H9 (cell line): ENCODE results near the gene UVRAG. TPM values are rescaled to one million over a fixed set of nuclear protein-coding genes. Genes with fewer than 3 reads are reported as not detected.
A peak's percentile ranks its signal among the peaks of the same experiment; 100 is the strongest.

ENCODE experiments used
- DNase-seq: peaks from one replicate; pipeline ENCODE4 v3.0.0-alpha.2; 2017
- H2AFZ ChIP-seq: one replicate; pipeline ENCODE4 v1.6.1; 2013; ENCODE audit warnings: mild to moderate bottlenecking, low read length, control low read depth, moderate library complexity
- H2AK5ac ChIP-seq: 2 replicates; pipeline ENCODE4 v1.6.1; 2013; ENCODE audit warnings: low read length, control low read depth, mixed read lengths; ENCODE audit not compliant: insufficient read length
- H2BK120ac ChIP-seq: one replicate; pipeline ENCODE4 v1.6.1; 2013; ENCODE audit warnings: low read depth, mild to moderate bottlenecking, low read length, control low read depth, inconsistent platforms; ENCODE audit not compliant: poor library complexity, severe bottlenecking
- H2BK12ac ChIP-seq: 2 replicates; pipeline ENCODE4 v1.6.1; 2013; ENCODE audit warnings: low read length, control low read depth, mixed read lengths, low read depth; ENCODE audit not compliant: insufficient read length
- H2BK15ac ChIP-seq: 2 replicates; pipeline ENCODE4 v1.6.1; 2013; ENCODE audit warnings: low read depth, low read length, control low read depth
- H2BK20ac ChIP-seq: one replicate; pipeline ENCODE4 v1.6.1; 2013; ENCODE audit warnings: low read depth, mild to moderate bottlenecking, low read length, control low read depth, inconsistent platforms; ENCODE audit not compliant: poor library complexity, severe bottlenecking
- H2BK5ac ChIP-seq: 2 replicates; pipeline ENCODE4 v1.6.1; 2013; ENCODE audit warnings: low read length, control low read depth, mixed read lengths; ENCODE audit not compliant: insufficient read length
- H3K14ac ChIP-seq: 2 replicates; pipeline ENCODE4 v1.6.1; 2013; ENCODE audit warnings: low read length, control low read depth; ENCODE audit not compliant: insufficient read depth
- H3K18ac ChIP-seq: 2 replicates; pipeline ENCODE4 v1.6.1; 2013; ENCODE audit warnings: low read depth, mild to moderate bottlenecking, mixed read lengths, low read length, control low read depth; ENCODE audit not compliant: insufficient read length
- H3K23ac ChIP-seq: 2 replicates; pipeline ENCODE4 v1.6.1; 2013; ENCODE audit warnings: low read length, control low read depth, mixed read lengths, low read depth; ENCODE audit not compliant: insufficient read length
- H3K23me2 ChIP-seq: 2 replicates; pipeline ENCODE4 v1.6.1; 2013; ENCODE audit warnings: low read depth, mild to moderate bottlenecking, mixed read lengths, low read length, control low read depth; ENCODE audit not compliant: insufficient read length, poor library complexity, severe bottlenecking
- H3K27ac ChIP-seq: 2 replicates; pipeline ENCODE4 v1.5.1; 2013; ENCODE audit warnings: low read length, control low read depth, mixed read lengths, low read depth; ENCODE audit not compliant: insufficient read length
- H3K27me3 ChIP-seq: 2 replicates; pipeline ENCODE4 v1.6.1; 2013; ENCODE audit warnings: low read length, control low read depth, inconsistent platforms; ENCODE audit not compliant: insufficient read depth
- H3K4ac ChIP-seq: 2 replicates; pipeline ENCODE4 v1.6.1; 2013; ENCODE audit warnings: low read depth, mild to moderate bottlenecking, control low read depth, inconsistent platforms, low read length, moderate library complexity
- H3K4me1 ChIP-seq: 2 replicates; pipeline ENCODE4 v1.6.1; 2013; ENCODE audit warnings: low read length, control low read depth, inconsistent platforms; ENCODE audit not compliant: insufficient read depth
- H3K4me2 ChIP-seq: 2 replicates; pipeline ENCODE4 v1.6.1; 2013; ENCODE audit warnings: low read length, control low read depth, mixed read lengths; ENCODE audit not compliant: insufficient read length, insufficient read depth
- H3K56ac ChIP-seq: 2 replicates; pipeline ENCODE4 v1.6.1; 2013; ENCODE audit warnings: low read depth, mild to moderate bottlenecking, mixed read lengths, low read length, control low read depth; ENCODE audit not compliant: insufficient read length
- H3K79me1 ChIP-seq: 2 replicates; pipeline ENCODE4 v1.6.1; 2013; ENCODE audit warnings: low read depth, mild to moderate bottlenecking, moderate library complexity, low read length, control low read depth, inconsistent platforms; ENCODE audit not compliant: insufficient read depth, poor library complexity, severe bottlenecking
- H3K79me2 ChIP-seq: 2 replicates; pipeline ENCODE4 v1.6.1; 2013; ENCODE audit warnings: low read length, control low read depth, inconsistent platforms; ENCODE audit not compliant: insufficient read depth
- H3K9ac ChIP-seq: 2 replicates; pipeline ENCODE4 v1.6.1; 2013; ENCODE audit warnings: low read length, control low read depth, mixed read lengths; ENCODE audit not compliant: insufficient read length; ENCODE audit errors: extremely low read depth
- H3K9me3 ChIP-seq: one replicate; pipeline ENCODE4 v1.6.1; 2013; ENCODE audit warnings: low read depth, low read length, inconsistent platforms; ENCODE audit not compliant: control insufficient read depth
- H3T11ph ChIP-seq: one replicate; pipeline ENCODE4 v1.6.1; 2013; ENCODE audit warnings: mild to moderate bottlenecking, low read length, control low read depth, inconsistent platforms
- H4K20me1 ChIP-seq: one replicate; pipeline ENCODE4 v1.6.1; 2013; ENCODE audit not compliant: control insufficient read depth, insufficient read length, insufficient read depth
- H4K5ac ChIP-seq: 2 replicates; pipeline ENCODE4 v1.6.1; 2013; ENCODE audit warnings: low read depth, mild to moderate bottlenecking, mixed read lengths, low read length, control low read depth; ENCODE audit not compliant: insufficient read length
- H4K8ac ChIP-seq: replicated peaks from 2 replicates; pipeline ENCODE4 v1.6.1; 2013; ENCODE audit warnings: low read length, control low read depth, mixed read lengths, low read depth; ENCODE audit not compliant: insufficient read length
- H4K91ac ChIP-seq: 2 replicates; pipeline ENCODE4 v1.6.1; 2013; ENCODE audit warnings: low read depth, mild to moderate bottlenecking, moderate library complexity, mixed read lengths, low read length, control low read depth; ENCODE audit not compliant: insufficient read length
- H3K27ac Mint-ChIP-seq, 3 experiments: 2 replicates in 2 of 3; 3 replicates in 1 of 3; pipeline ENCODE4 v1.8.0; 2020 to 2021; ENCODE audit warnings: mixed read lengths in 3 of 3, mild to moderate bottlenecking in 1 of 3, moderate library complexity in 1 of 3
- H3K27me3 Mint-ChIP-seq: 2 replicates; pipeline ENCODE4 v1.8.0; 2021; ENCODE audit warnings: low read depth, mild to moderate bottlenecking, moderate library complexity, mixed read lengths
- H3K36me3 Mint-ChIP-seq, 3 experiments: 2 replicates in 2 of 3; 3 replicates in 1 of 3; pipeline ENCODE4 v1.8.0; 2020 to 2021; ENCODE audit warnings: low read depth in 3 of 3, mixed read lengths in 3 of 3; ENCODE audit not compliant: insufficient read depth in 1 of 3
- H3K4me1 Mint-ChIP-seq, 2 experiments: 2 replicates each; pipeline ENCODE4 v1.8.0; 2020; ENCODE audit warnings: mixed read lengths in 2 of 2
- H3K4me3 Mint-ChIP-seq, 2 experiments: 2 replicates in 1 of 2; 3 replicates in 1 of 2; pipeline ENCODE4 v1.8.0; 2020 to 2021; ENCODE audit warnings: mild to moderate bottlenecking in 2 of 2, mixed read lengths in 2 of 2, moderate library complexity in 1 of 2
- H3K9me3 Mint-ChIP-seq, 2 experiments: 2 replicates in 1 of 2; 3 replicates in 1 of 2; pipeline ENCODE4 v1.8.0; 2020; ENCODE audit warnings: mild to moderate bottlenecking in 2 of 2, mixed read lengths in 2 of 2, moderate library complexity in 1 of 2
- CTCF ChIP-seq: fragments of 200-600 bp; sonication (generic); conservative IDR thresholded peaks from 3 replicates; pipeline ENCODE4 v1.8.0; 2021; ENCODE audit warnings: antibody characterized with exemption, mild to moderate bottlenecking
- total RNA-seq: library from RNA; stranded (reverse); gene quantifications from 2 replicates; pipeline ENCODE4 v1.2.1, GENCODE V29; 2021

Gene UVRAG
- total RNA-seq, 1 experiment from 2014 or later = 18.5 TPM

DNA sequence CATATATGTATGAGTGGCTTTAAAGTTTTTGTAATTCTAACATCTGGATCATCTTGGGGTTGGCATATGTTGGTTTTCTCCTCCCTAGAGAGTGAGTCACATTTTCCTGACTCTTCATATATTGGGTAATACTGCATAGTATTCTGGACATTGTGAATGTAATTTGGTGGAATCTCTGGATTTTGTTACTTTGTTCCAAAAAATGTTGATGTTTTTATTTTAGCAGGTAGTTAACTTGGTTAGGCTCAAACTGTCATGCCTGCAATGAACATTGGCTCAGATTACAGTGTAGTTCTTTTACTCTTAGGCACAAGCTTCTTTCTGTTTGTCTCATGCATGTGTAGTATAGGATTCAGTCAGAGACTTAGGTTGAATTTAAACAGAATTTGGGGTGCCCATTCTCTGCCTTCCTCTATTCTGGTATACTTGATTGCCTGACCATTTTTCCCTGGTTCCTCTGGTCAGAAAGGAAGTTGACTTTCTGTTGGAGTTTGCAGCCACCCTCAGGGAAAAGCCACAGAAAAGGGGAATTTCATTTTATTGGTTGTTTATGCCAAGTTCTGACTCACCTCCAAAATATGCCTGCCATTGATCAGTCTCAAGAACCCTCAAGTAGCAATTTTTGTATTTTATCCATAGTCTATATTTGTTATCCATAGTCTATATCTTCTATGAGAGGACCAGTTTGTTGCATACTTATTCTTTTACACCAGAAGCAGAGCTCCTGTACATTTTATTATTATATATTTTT lies 151.7 kb downstream of the UVRAG start:
- no peaks in the 10 kb centered on the region for H4K20me1 ChIP-seq
- DNase-seq = no peak
- H3K27me3 ChIP-seq = no peaks in the 10 kb centered on the region
- Mint-ChIP-seq H3K9me3 (no peaks in the 10 kb centered on the region), H3K27me3 (0 out of 2 replicates have a peak, but pooled peaks cover under 1% of the 10 kb centered on the region), H3K27ac (peak overlapping the region in 1 of 3 experiments; percentile 52; a peak in 1 of 7 replicates), H3K4me1 (peaks cover 5 to 6% of the 10 kb centered on the region in 2 experiments; a peak in 3 of 4 replicates), H3K4me3 (no peak overlapping the region), H3K36me3 (no peaks in the 10 kb centered on the region)
- H3K9ac ChIP-seq = no peak overlapping the region
- no peak overlapping the region for H4K8ac ChIP-seq
- no peaks in the 10 kb centered on the region for H3K79me1 ChIP-seq
- H2AFZ ChIP-seq = no peak overlapping the region
- TF ChIP-seq CTCF = no peak
- H4K91ac ChIP-seq = no peak overlapping the region
- H3K27ac ChIP-seq = no peak overlapping the region
- H3K4me1 ChIP-seq = peaks cover 4% of the 10 kb centered on the region; the same call in 1 of the 2 replicates
- H3K9me3 ChIP-seq = no peaks in the 10 kb centered on the region
- no peak overlapping the region for H4K5ac ChIP-seq
- H3K56ac ChIP-seq = no peak overlapping the region
- H2BK15ac ChIP-seq = no peak overlapping the region
- no peak overlapping the region for H3K18ac ChIP-seq
- H3K79me2 ChIP-seq = no peaks in the 10 kb centered on the region
- H2BK120ac ChIP-seq = no peak overlapping the region
- no peak overlapping the region for H2BK20ac ChIP-seq
- H2BK12ac ChIP-seq = no peak overlapping the region
- H2AK5ac ChIP-seq = no peak overlapping the region
- no peak overlapping the region for H3K14ac ChIP-seq
- H3K4me2 ChIP-seq = no peak overlapping the region
- H2BK5ac ChIP-seq = no peak overlapping the region
- no peak overlapping the region for H3K23ac ChIP-seq
- no peaks in the 10 kb centered on the region for H3K23me2 ChIP-seq
- H3T11ph ChIP-seq = no peak overlapping the region
- no peak overlapping the region for H3K4ac ChIP-seq
